H1 (cell line): Measurements from ENCODE around the gene ATF7. TPM values are rescaled to one million over a fixed set of nuclear protein-coding genes. Genes with fewer than 3 reads are reported as not detected.

Experiments
- CTCF ChIA-PET: fragments of 300-600 bp; sonication (Branson Sonifier 250); formaldehyde crosslinking; loops from one replicate; lab custom pipeline; 2021; ENCODE audit not compliant: partially characterized antibody; lab: Charles Lee
- POLR2A ChIA-PET: fragments of 300-600 bp; sonication (Branson Sonifier 250); formaldehyde crosslinking; loops from one replicate; lab custom pipeline; 2021; ENCODE audit warnings: inconsistent platforms; ENCODE audit not compliant: partially characterized antibody; lab: Charles Lee
- DNase-seq, 2 experiments: peaks; one replicate each; pipeline versions ENCODE4 v3.0.0 to v3.0.0-alpha.2; 2010 to 2022; ENCODE audit warnings: low spot score in 2 of 2, low read depth in 1 of 2, mixed read lengths in 1 of 2
- FAIRE-seq: peaks from 2 replicates; lab custom pipeline; 2011; peaks lifted over from hg19 to GRCh38; lab: Jason Lieb, UNC
- H2AFZ ChIP-seq: 2 replicates; pipeline ENCODE4 v1.8.1; 2012; ENCODE audit warnings: low read length, inconsistent platforms
- H2AK5ac ChIP-seq: 2 replicates; pipeline ENCODE4 v1.6.1; 2013; ENCODE audit warnings: low read depth, low read length
- H2BK120ac ChIP-seq: replicated peaks from 2 replicates; pipeline ENCODE3; 2013; ENCODE audit warnings: low read depth, low read length, inconsistent platforms
- H2BK12ac ChIP-seq: 2 replicates; pipeline ENCODE4 v1.6.1; 2013; ENCODE audit warnings: low read depth, low read length
- H2BK15ac ChIP-seq: 2 replicates; pipeline ENCODE4 v1.6.1; 2013; ENCODE audit warnings: low read length
- H2BK20ac ChIP-seq: 2 replicates; pipeline ENCODE4 v1.6.1; 2013; ENCODE audit warnings: low read length
- H2BK5ac ChIP-seq: 2 replicates; pipeline ENCODE4 v1.6.1; 2013; ENCODE audit warnings: low read depth, low read length
- H3K14ac ChIP-seq: 2 replicates; pipeline ENCODE4 v1.6.1; 2013; ENCODE audit warnings: inconsistent platforms; ENCODE audit not compliant: insufficient read length
- H3K18ac ChIP-seq: 2 replicates; pipeline ENCODE4 v1.6.1; 2013; ENCODE audit warnings: low read length; ENCODE audit errors: extremely low read depth
- H3K23ac ChIP-seq: 2 replicates; pipeline ENCODE4 v1.6.1; 2013; ENCODE audit warnings: inconsistent platforms; ENCODE audit not compliant: insufficient read length
- H3K23me2 ChIP-seq: 2 replicates; pipeline ENCODE4 v1.6.1; 2013; ENCODE audit warnings: low read depth, low read length
- H3K27ac ChIP-seq: 2 replicates; pipeline ENCODE4 v1.6.1; 2011; ENCODE audit warnings: low read depth, low read length, inconsistent platforms
- H3K27me3 ChIP-seq, 4 experiments: replicated peaks in 1 of 4; 1 replicate in 1 of 4; 2 replicates in 3 of 4; pipeline versions ENCODE4 v1.6.1 to v1.8.1; 2011 to 2013; ENCODE audit warnings: low read length in 3 of 4, mild to moderate bottlenecking in 3 of 4, inconsistent platforms in 2 of 4, mixed read lengths in 2 of 4, moderate library complexity in 1 of 4; ENCODE audit not compliant: control insufficient read depth in 3 of 4, insufficient read depth in 3 of 4; ENCODE audit errors: extremely low read depth in 1 of 4
- H3K36me3 ChIP-seq, 4 experiments: 2 replicates each; pipeline versions ENCODE4 v1.6.1 to v1.8.1; 2011 to 2013; ENCODE audit warnings: mild to moderate bottlenecking in 4 of 4, low read length in 3 of 4, moderate library complexity in 2 of 4, control low read depth in 1 of 4, inconsistent platforms in 1 of 4; ENCODE audit not compliant: insufficient read depth in 4 of 4, control insufficient read depth in 2 of 4
- H3K4ac ChIP-seq: replicated peaks from 2 replicates; pipeline ENCODE3; 2013; ENCODE audit warnings: low read length, low read depth, mixed read lengths, inconsistent platforms; ENCODE audit not compliant: insufficient read length
- H3K4me1 ChIP-seq, 4 experiments: replicated peaks in 1 of 4; 1 replicate in 1 of 4; 2 replicates in 3 of 4; pipeline versions ENCODE4 v1.6.1 to v1.8.1; 2011 to 2013; ENCODE audit warnings: low read length in 3 of 4, inconsistent platforms in 2 of 4, mixed read lengths in 1 of 4; ENCODE audit not compliant: insufficient read depth in 4 of 4, control insufficient read depth in 3 of 4
- H3K4me2 ChIP-seq, 2 experiments: 2 replicates each; pipeline versions ENCODE4 v1.6.1 to v1.8.1; 2011 to 2013; ENCODE audit warnings: low read depth in 2 of 2, low read length in 2 of 2, control low read depth in 1 of 2, inconsistent platforms in 1 of 2, mild to moderate bottlenecking in 1 of 2; ENCODE audit not compliant: insufficient read depth in 1 of 2
- H3K4me3 ChIP-seq, 4 experiments: fragments of 200-600, 300-600 bp in 1 of 4; sonication (generic), shearing (Covaris generic), sonication (Bioruptor Twin) in 1 of 4; 2 replicates each; pipeline versions ENCODE4 v1.5.1 to v1.8.1; 2011 to 2016; ENCODE audit warnings: low read length in 4 of 4, low read depth in 3 of 4, control low read depth in 2 of 4, inconsistent platforms in 2 of 4, mild to moderate bottlenecking in 2 of 4, mixed read lengths in 1 of 4, moderate library complexity in 1 of 4; ENCODE audit not compliant: insufficient read depth in 2 of 4; ENCODE audit errors: extremely low read depth in 1 of 4
- H3K56ac ChIP-seq: replicated peaks from 2 replicates; pipeline ENCODE3; 2013; ENCODE audit warnings: low read depth, mild to moderate bottlenecking, mixed read lengths, low read length, inconsistent platforms; ENCODE audit not compliant: insufficient read length
- H3K79me1 ChIP-seq: 2 replicates; pipeline ENCODE4 v1.6.1; 2013; ENCODE audit warnings: low read depth, low read length, control low read depth
- H3K79me2 ChIP-seq, 2 experiments: 2 replicates each; pipeline versions ENCODE4 v1.6.1 to v1.8.1; 2012 to 2013; ENCODE audit warnings: low read length in 2 of 2, mild to moderate bottlenecking in 2 of 2, inconsistent platforms in 1 of 2; ENCODE audit not compliant: insufficient read depth in 2 of 2, control insufficient read depth in 1 of 2
- H3K9ac ChIP-seq, 4 experiments: replicated peaks in 1 of 4; 1 replicate in 1 of 4; 2 replicates in 3 of 4; pipeline versions ENCODE4 v1.6.1 to v1.8.1; 2011 to 2013; ENCODE audit warnings: low read depth in 3 of 4, low read length in 3 of 4, control low read depth in 2 of 4, mild to moderate bottlenecking in 2 of 4, moderate library complexity in 2 of 4, inconsistent platforms in 1 of 4; ENCODE audit errors: extremely low read depth in 1 of 4
- H3K9me3 ChIP-seq, 2 experiments: 2 replicates each; pipeline versions ENCODE4 v1.6.1 to v1.8.1; 2012 to 2013; ENCODE audit warnings: mild to moderate bottlenecking in 2 of 2, moderate library complexity in 2 of 2, control low read depth in 1 of 2, inconsistent platforms in 1 of 2, low read depth in 1 of 2, low read length in 1 of 2, mixed read lengths in 1 of 2; ENCODE audit not compliant: insufficient read depth in 2 of 2
- H4K20me1 ChIP-seq, 2 experiments: replicated peaks in 1 of 2; 2 replicates each; pipeline versions ENCODE3 to v1.8.1; 2011 to 2013; ENCODE audit warnings: inconsistent platforms in 2 of 2, low read length in 2 of 2, mild to moderate bottlenecking in 1 of 2; ENCODE audit not compliant: insufficient read depth in 2 of 2, control insufficient read depth in 1 of 2
- H4K5ac ChIP-seq: 2 replicates; pipeline ENCODE4 v1.6.1; 2013; ENCODE audit warnings: low read length, low read depth, mixed read lengths, inconsistent platforms; ENCODE audit not compliant: insufficient read length
- H4K8ac ChIP-seq: 2 replicates; pipeline ENCODE4 v1.8.0; 2013; ENCODE audit warnings: mild to moderate bottlenecking, moderate library complexity, low read length, inconsistent platforms; ENCODE audit not compliant: insufficient read depth; ENCODE audit errors: extremely low read depth
- H4K91ac ChIP-seq: replicated peaks from 2 replicates; pipeline ENCODE3; 2013; ENCODE audit warnings: low read length, mixed read lengths, inconsistent platforms; ENCODE audit not compliant: insufficient read length
- BRCA1 ChIP-seq: IDR thresholded peaks from 2 replicates; pipeline ENCODE4 v1.6.1; 2012; ENCODE audit warnings: low read depth, low read length, improper control_type of control experiment
- EGR1 ChIP-seq: IDR thresholded peaks from 2 replicates; pipeline ENCODE4 v1.6.1; 2011; ENCODE audit warnings: low read depth, low read length, borderline replicate concordance
- FOSL1 ChIP-seq: IDR thresholded peaks from 2 replicates; pipeline ENCODE4 v1.6.1; 2011; ENCODE audit warnings: mild to moderate bottlenecking, low read depth, low read length, moderate library complexity; ENCODE audit not compliant: insufficient read depth
- GTF2F1 ChIP-seq: IDR thresholded peaks from 2 replicates; pipeline ENCODE4 v1.6.1; 2012; ENCODE audit warnings: low read depth, low read length, improper control_type of control experiment, borderline replicate concordance
- HDAC2 ChIP-seq, 2 experiments: fragments of 300-600 bp in 1 of 2; sonication (generic) in 1 of 2; IDR thresholded peaks; 2 replicates each; pipeline ENCODE4 v1.6.1; 2011 to 2012; ENCODE audit warnings: low read depth in 2 of 2, low read length in 2 of 2, mild to moderate bottlenecking in 2 of 2, moderate library complexity in 2 of 2, borderline replicate concordance in 1 of 2, inconsistent platforms in 1 of 2
- POLR2A ChIP-seq, 2 experiments: IDR thresholded peaks; 1 replicate in 1 of 2; 2 replicates in 1 of 2; pipeline ENCODE4 v1.6.1; 2011; ENCODE audit warnings: low read depth in 2 of 2, low read length in 2 of 2, mild to moderate bottlenecking in 2 of 2; ENCODE audit errors: control extremely low read depth in 1 of 2
- RFX5 ChIP-seq: IDR thresholded peaks from 2 replicates; pipeline ENCODE4 v1.6.1; 2011; ENCODE audit warnings: low read depth, low read length, improper control_type of control experiment, borderline replicate concordance
- WGBS, 2 experiments: shearing (Covaris generic) in 1 of 2; methylation state at CpG; one replicate each; pipeline versions ENCODE4 v1.1.6 to v1.1.7; 2013 to 2015; ENCODE audit warnings: low lambda C conversion rate in 2 of 2, mixed read lengths in 2 of 2, inconsistent platforms in 1 of 2, low coverage in 1 of 2, missing lambda C conversion rate in 1 of 2; ENCODE audit not compliant: insufficient replicate concordance in 2 of 2, insufficient coverage in 1 of 2, insufficient read length in 1 of 2; ENCODE audit errors: extremely low coverage in 1 of 2, missing lambda C conversion rate in 1 of 2; 5-methylcytosine and 5-hydroxymethylcytosine counted together
- polyA plus RNA-seq, 7 experiments: library from polyadenylated mRNA; depleted of rRNA in 3 of 7; stranded (reverse) in 5 of 7; unstranded in 2 of 7; fragments of >200 nt in 5 of 7; fragments of 200-250 nt in 2 of 7; gene quantifications; 1 replicate in 5 of 7; 2 replicates in 1 of 7; 4 replicates in 1 of 7; pipeline versions ENCODE4 v1.2.1 to v1.2.3, GENCODE V29; 2011 to 2013; ENCODE audit warnings: missing spikeins in 2 of 7, mixed read lengths in 2 of 7
- total RNA-seq: library from RNA; stranded (reverse); fragmentation: NEBNext Ultra II Directional; extraction: Animal tissue kit (Norgen Biotek cat#: 25700); gene quantifications from 2 replicates; pipeline ENCODE4 v1.2.1, GENCODE V29; 2021

Gene ATF7
- total and polyA plus RNA-seq, 2 of the 8 experiments (the other 6 are each of a cell fraction or from before 2014, with no cell fraction given): 10.1 to 16.6 TPM

DNA sequence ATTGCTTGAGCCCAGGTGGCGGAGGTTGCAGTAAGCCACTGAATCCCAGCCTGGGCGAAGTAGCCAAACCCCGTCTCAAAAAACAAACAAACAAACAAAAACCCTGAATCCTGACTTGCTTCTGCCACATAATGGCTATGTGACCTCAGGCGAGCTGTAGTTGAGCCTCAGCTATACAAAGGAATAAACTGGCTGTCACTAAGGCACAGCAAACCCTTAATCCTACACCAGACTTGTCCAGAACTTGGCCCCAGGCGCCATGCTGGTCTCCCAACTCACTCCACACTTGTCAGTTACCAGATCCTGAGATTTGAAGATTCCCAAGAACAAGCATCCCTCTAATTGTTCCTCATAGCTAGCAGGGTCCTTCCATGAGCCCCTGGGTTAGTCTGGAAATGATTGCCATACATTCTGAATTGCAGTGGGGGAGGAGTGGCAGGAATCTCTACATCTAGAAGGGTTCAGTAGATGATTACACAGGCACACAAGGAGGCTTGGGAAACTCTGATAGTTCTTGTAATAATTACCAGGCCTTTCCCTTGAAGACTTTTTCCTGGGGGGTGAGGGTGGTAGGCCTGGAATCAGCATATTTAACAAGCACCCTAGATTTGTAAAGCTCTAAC is 136.8 kb downstream of the ATF7 start:
- H3K23me2 ChIP-seq: peaks cover 13% of the 10 kb centered on the region
- H2BK15ac ChIP-seq: no peak overlapping the region
- no peak overlapping the region for H3K4me3 ChIP-seq
- no peak overlapping the region for H2AFZ ChIP-seq
- H3K79me1 ChIP-seq: no peaks in the 10 kb centered on the region; the same call in 1 of the 2 replicates
- H3K4me1 ChIP-seq: peaks cover 5 to 15% (median 7%) of the 10 kb centered on the region in 4 experiments
- no peaks in the 10 kb centered on the region for H3K79me2 ChIP-seq
- no peak overlapping the region for H3K4ac ChIP-seq
- no peak overlapping the region for H4K91ac ChIP-seq
- peaks cover 0 to 18% (median 6%) of the 10 kb centered on the region in 4 experiments; a peak in 5 of 8 replicates for H3K36me3 ChIP-seq
- H4K20me1 ChIP-seq: peaks cover 5 to 23% of the 10 kb centered on the region in 2 experiments
- H3K9me3 ChIP-seq: no peaks in the 10 kb centered on the region
- DNase-seq (no peak), FAIRE-seq (no peak)
- H2BK20ac ChIP-seq: no peak overlapping the region
- H3K4me2 ChIP-seq: no peak overlapping the region
- H3K14ac ChIP-seq: no peak overlapping the region
- H4K8ac ChIP-seq: no peak overlapping the region
- H3K23ac ChIP-seq: no peak overlapping the region
- H3K27me3 ChIP-seq: no peaks in the 10 kb centered on the region
- H3K9ac ChIP-seq: no peak overlapping the region
- no peak overlapping the region for H2BK120ac ChIP-seq
- no peak overlapping the region for H4K5ac ChIP-seq
- no peak overlapping the region for H3K56ac ChIP-seq
- POLR2A ChIA-PET: interaction anchor here (0.9 to 67.0 kb wide), 5 partner anchors 5 to 180 kb away, joined by 3 to 3397 read pairs (median 4); partner anchors contain the start of genes MAP3K12, NPFF, PCBP2 and PRR13
- H2BK12ac ChIP-seq: no peak overlapping the region
- CTCF ChIA-PET: interaction anchor here (0.6 to 6.7 kb wide), 8 partner anchors 13 to 76 kb away, joined by 3 to 51 read pairs (median 4); partner anchors contain the start of gene NPFF
- no peak overlapping the region for H3K18ac ChIP-seq
- no peak overlapping the region for H2AK5ac ChIP-seq
- H2BK5ac ChIP-seq: no peak overlapping the region
- WGBS, 2 experiments: 93% methylated on average over 5 of the region's 5 CpGs; no CpG with 5 or more reads in 1 of the 2 experiments
- H3K27ac ChIP-seq: no peak overlapping the region
- TF ChIP-seq HDAC2 (IDR thresholded peaks at IDR 0.05; ENCODE audit: borderline replicate concordance in 1 of 2, low read depth in 2 of 2, low read length in 2 of 2) (no peak), RFX5 (no peak), EGR1 (no peak), FOSL1 (no peak), BRCA1 (no peak), POLR2A (IDR thresholded peaks at IDR 0.05; ENCODE audit: control extremely low read depth in 1 of 2, low read depth in 2 of 2, low read length in 2 of 2) (no peak), GTF2F1 (no peak)
